ENCODE results near the gene HSD17B2.

DNA sequence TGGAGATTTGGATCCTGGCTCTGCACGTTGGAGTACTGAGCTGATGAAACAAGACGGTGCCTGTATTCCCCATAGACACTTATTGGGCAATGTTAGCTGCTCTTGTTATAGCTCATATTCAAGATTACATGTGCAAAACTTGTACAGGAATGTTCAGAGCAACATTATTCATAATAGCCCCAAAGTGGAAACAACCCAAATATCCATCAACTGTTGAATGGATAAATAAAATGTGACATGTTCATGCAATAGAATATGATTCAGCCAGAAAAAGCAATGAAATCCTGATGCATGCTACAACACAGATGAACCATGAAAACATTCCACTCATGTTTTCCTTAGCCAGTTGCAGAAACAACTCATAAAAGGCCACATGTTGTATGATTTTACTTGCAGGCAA, 18.1 kb upstream of the HSD17B2 start:
- TF ChIP-seq CTCF (IDR thresholded peaks at IDR 0.05) (no peak), POLR2A (IDR thresholded peaks at IDR 0.05; ENCODE audit: low read depth) (no peak), EP300 (IDR thresholded peaks at IDR 0.05) (no peak)

Measured in esophagus muscularis mucosa (tissue), 4 donors.